Adipose tissue (tissue), 3 donors: ENCODE data around the gene YRDC. TPM values are rescaled to one million over a fixed set of nuclear protein-coding genes. Genes with fewer than 3 reads are reported as not detected.
"Not testable (repeated sequence)": the region's sequence is repeated elsewhere in the genome, so short reads cannot be mapped to it uniquely, and the experiment has no call there.

ENCODE experiments used
- H3K27ac ChIP-seq: one replicate; pipeline ENCODE4 v1.5.1; 2013; ENCODE audit warnings: low read depth, low read length
- WGBS, 3 donors: extraction: QIAGEN DNeasy Blood & Tissue Kit; methylation state at CpG; one replicate each; pipeline ENCODE4 v1.1.7; 2013; 5-methylcytosine and 5-hydroxymethylcytosine counted together
- polyA plus RNA-seq, 3 donors: library from polyadenylated mRNA; stranded (reverse); fragments of 200-250 nt; gene quantifications; one replicate each; pipeline ENCODE4 v1.2.3, GENCODE V29; 2013
- donor health status: healthy with polysubstance abuse.
- donor health status: Bipolar disorder and iron deficiency.
- donor health status: healthy.

YRDC gene
- polyA plus RNA-seq, 3 donors: 7.6 to 18.0 (median 8.7) TPM

DNA sequence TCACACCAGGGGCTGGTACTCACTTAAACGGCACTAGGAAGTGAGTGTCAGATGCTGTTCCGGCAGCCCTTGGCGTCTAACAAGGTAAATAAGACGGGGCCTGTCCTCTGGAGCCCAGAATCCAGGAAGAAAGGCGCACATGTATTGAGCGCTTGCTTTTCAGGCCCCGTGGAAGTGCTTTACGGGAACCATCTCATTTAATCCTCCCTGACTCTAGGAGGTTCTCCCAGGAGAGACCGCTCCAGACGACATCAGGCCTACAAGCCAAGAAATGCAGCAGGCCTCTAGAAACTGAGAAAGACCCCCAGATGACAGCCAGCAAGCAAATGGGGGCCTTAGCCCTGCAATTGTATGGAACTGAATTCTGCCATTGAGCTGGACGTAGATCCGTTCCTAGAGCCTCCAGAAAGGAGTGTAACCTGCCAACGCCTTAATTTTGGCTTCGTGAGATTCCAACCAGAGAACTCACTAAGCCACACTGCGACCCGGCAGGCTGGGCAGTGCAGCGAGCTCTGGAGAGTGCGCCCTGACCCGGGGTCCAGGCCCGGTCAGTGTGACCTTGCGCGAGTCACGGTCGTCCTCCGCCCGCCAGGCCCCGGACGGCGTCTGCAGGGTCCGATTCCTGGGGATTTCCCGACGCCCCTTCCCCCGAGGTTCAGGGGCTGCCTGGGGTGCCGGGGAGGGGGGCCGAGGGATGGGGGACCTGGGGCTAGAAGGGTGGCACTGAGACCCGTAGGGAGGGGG lies 14.9 kb downstream of the YRDC start:
- 32 to 37% (median 34%) methylated on average over 33 to 36 of the region's 36 CpGs for WGBS, 3 donors
- H3K27ac ChIP-seq: no peak overlapping the region

- no peak overlapping the region for H3K27ac ChIP-seq
- 76 to 80% (median 80%) methylated on average over 17 of the region's 17 CpGs for WGBS, 3 donors
Measured at GRCh38 chr1:37782491-37782890, 25.5 kb downstream of the YRDC start.

DNA sequence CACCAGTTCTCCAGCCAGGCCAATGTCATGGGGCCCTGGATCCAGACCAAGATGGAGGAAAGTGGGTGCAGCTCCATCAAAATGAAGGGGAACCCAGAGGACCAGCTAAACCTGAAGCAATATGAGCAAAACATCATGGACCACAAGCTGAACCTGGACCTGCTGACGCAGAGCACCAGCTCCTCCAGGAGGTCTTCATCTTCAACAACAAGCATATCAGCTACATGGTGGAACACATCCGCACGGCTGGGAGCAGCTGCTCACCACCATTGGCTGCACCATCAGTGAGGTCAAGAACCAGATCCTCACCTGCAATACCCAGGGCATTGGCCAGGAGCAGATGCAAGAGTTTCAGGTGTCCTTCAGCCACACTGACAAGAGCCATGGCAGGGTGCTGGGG lies 29.4 kb downstream of the YRDC start:
- 74 to 88% (median 83%) methylated on average over 3 of the region's 3 CpGs for WGBS, 3 donors
- H3K27ac ChIP-seq: no peak overlapping the region

GRCh38 chr1:37776946-37777516 lies 31.0 kb downstream of the YRDC start:
- 59 to 83% (median 71%) methylated on average over 4 of the region's 4 CpGs for WGBS, 3 donors
- no peak overlapping the region for H3K27ac ChIP-seq

DNA sequence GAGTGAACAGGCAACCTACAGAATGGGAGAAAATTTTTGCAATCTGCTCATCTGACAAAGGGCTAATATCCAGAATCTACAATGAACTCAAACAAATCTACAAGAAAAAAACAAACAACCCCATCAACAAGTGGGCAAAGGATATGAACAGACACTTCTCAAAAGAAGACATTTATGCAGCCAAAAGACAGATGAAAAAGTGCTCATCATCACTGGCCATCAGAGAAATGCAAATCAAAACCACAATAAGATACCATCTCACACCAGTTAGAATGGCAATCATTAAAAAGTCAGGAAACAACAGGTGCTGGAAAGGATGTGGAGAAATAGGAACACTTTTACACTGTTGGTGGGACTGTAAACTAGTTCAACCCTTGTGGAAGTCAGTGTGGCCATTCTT lies 36.6 kb downstream of the YRDC start:
- H3K27ac ChIP-seq: not testable (repeated sequence)

GRCh38 chr1:37767488-37767887 lies 40.5 kb downstream of the YRDC start:
- no peak overlapping the region for H3K27ac ChIP-seq
- 2 to 33% (median 25%) methylated on average over 2 of the region's 2 CpGs for WGBS, 3 donors

DNA sequence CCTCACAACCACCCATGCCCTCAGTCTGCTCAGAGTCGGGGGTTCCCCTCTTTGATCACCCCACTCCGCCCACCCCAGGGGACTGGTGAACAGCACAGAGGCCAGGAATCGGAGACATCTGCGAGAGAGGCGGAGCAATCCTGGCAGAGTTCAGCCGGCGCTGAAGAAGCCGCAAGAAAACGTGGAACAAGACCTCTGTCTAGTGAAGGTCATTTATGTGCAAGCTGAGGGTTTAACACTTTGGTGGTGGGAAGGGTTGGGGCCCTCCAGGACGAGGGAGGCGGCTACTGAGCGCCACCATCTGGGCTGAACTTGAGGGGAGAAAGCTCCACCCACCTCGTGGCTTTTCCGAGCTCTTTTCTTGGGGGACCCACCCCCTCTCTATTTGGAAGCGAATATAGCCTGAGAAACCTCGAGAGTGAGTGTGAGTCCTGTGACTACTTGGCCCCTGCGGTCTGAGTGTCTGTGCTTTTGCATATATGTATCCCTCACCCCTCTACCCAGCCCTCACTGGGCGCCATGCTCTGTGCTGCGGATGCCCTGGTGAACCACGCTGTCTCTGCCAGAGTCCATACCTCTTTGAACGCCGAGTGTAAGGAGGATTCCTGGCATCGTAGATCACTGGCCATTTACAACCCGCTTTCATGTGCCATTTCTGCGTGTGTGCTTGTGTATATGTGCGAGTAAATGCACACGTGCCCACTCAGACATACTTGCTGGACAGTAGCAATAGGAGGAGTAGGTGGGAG lies 41.9 kb downstream of the YRDC start:
- no peak overlapping the region for H3K27ac ChIP-seq
- WGBS, 3 donors: 5 to 8% (median 6%) methylated on average over 27 of the region's 27 CpGs

GRCh38 chr1:37764888-37765441 lies 43.0 kb downstream of the YRDC start, which contains the start of gene EPHA10:
Gene EPHA10, minus strand, starts transcription at chr1:37765120. Its CDS starts 54 bp downstream, at chr1:37765066.
- no peak within 1 kb of the TSS for H3K27ac ChIP-seq
- WGBS, 3 donors: 2 to 8% (median 3%) methylated on average over 33 of the region's 33 CpGs

GRCh38 chr1:37764414-37764825 lies 43.6 kb downstream of the YRDC start:
- WGBS, 3 donors: 3 to 6% (median 6%) methylated on average over 28 to 29 of the region's 29 CpGs
- no peak overlapping the region for H3K27ac ChIP-seq

GRCh38 chr1:37763791-37764413 lies 44.1 kb downstream of the YRDC start:
- no peak overlapping the region for H3K27ac ChIP-seq
- 25 to 27% (median 26%) methylated on average over 25 of the region's 25 CpGs for WGBS, 3 donors

- no peak overlapping the region for H3K27ac ChIP-seq
- WGBS, 3 donors: 58 to 67% (median 59%) methylated on average over 2 of the region's 2 CpGs
Measured at GRCh38 chr1:37762516-37762915, 45.5 kb downstream of the YRDC start.

DNA sequence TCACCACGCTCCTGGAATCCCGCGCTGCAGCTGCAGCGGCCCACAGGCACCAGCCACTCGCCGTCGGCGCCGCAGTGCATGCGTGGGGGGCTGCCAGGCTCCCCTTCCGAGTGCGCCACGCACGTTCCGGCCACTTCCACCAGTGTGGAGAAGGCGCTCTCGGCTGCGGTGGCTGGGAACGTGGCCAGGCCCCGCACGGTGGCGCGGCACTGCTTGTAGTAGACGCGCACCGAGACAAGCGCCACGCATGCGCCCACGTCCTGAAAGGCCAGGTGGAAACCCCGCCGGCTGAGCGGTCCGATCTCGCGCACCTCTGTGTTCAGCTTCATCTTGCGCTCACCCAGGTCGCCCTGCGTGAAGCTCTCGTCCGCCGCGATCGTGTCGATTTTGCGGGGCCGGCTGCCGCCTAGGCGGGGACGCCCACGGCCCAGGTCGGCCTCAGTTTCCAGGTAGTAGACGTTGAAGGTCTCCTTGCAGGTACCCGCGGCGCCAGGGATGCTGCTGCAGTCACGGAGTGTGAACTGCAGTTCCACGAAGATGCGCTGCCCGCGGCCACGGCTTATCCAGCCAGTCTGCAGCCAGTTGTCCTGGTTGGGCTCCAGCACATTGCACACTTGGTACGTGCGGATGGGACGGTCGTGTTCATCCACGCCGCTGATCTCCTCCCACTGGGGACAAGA lies 46.5 kb downstream of the YRDC start:
- 45 to 55% (median 48%) methylated on average over 68 of the region's 68 CpGs for WGBS, 3 donors
- no peak overlapping the region for H3K27ac ChIP-seq

DNA sequence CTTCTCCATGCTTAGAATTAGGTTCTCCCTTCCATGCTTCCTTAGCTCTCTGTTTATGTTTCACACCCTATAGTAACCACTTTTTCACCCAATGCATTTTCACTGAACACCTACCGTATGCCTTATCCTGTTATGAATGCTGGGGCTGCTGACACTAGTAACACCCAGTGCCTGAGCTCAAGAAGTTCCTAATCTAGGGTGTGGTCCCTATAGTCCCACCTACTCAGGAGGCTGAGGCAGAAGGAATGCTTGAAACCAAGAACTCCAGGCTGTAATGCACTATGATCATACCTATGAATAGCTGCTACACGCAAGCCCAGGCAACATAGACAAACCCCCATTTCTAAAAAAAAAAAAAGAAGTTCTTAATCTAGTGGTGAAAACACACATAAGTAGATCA lies 48.6 kb downstream of the YRDC start:
- 74 to 83% (median 79%) methylated on average over 2 of the region's 2 CpGs for WGBS, 3 donors
- H3K27ac ChIP-seq: no peak overlapping the region

- WGBS, 3 donors: 62 to 71% (median 63%) methylated on average over 4 of the region's 4 CpGs
- H3K27ac ChIP-seq: no peak overlapping the region
Measured at GRCh38 chr1:37755951-37756560, 52.0 kb downstream of the YRDC start.

GRCh38 chr1:37755290-37755689 lies 52.7 kb downstream of the YRDC start:
- WGBS, 3 donors: 57 to 94% (median 94%) methylated on average over 1 of the region's 1 CpG
- H3K27ac ChIP-seq: no peak overlapping the region

GRCh38 chr1:37753473-37754321 lies 54.3 kb downstream of the YRDC start:
- WGBS, 3 donors: 5 to 10% (median 5%) methylated on average over 46 to 52 of the region's 52 CpGs
- H3K27ac ChIP-seq: no peak overlapping the region
